Measurements from ENCODE around the gene NPAS1.

DNA sequence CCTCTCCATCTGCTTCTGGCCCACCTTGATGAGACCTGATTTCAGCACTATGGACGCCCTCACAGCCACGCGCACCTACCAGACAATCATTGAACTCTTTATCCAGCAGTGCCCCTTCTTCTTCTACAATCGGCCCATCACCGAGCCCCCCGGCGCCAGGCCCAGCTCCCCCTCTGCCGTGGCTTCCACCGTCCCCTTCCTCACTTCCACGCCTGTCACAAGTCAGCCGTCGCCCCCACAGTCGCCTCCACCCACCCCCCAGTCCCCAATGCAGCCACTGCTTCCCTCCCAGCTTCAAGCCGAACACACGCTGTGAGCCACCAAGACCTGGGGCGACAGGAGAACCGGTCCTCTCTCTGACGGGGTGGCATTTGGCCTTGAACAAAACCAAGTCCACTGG, 19.3 kb upstream of the NPAS1 start:
- no peak for TF ChIP-seq CTCF (IDR thresholded peaks at IDR 0.05)
- TF ChIP-seq POLR2A (IDR thresholded peaks at IDR 0.05), result no peak
- TF ChIP-seq EP300 (IDR thresholded peaks at IDR 0.05), result no peak

Data from ovary (tissue), 3 donors.